ENCODE measurements around the gene AARS2. TPM values are rescaled to one million over a fixed set of nuclear protein-coding genes. Genes with fewer than 3 reads are reported as not detected.

The AARS2 gene
- total RNA-seq, 1 experiment from 2014 or later = 28.9 TPM

DNA sequence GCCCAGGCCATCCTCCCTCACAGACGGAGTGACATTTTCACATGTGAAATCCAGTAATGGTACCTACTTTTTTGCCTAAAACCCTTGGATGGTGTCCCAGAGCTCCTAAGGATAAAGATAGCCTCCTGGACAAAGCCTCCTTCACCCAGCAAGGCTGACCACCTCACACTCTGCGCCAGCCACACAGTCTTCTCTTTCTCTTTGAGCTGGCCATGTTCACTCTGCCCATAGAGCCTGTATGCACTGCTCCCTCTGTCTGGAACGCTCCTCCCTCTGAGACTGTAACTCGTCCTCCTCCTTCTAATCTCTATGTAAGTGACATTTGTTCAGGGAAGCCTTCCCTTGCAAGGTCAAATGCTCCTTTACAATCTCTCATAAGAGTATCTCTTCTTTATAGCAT is 28.3 kb downstream of the AARS2 start (continued):
- TF ChIP-seq, protein P1, sequence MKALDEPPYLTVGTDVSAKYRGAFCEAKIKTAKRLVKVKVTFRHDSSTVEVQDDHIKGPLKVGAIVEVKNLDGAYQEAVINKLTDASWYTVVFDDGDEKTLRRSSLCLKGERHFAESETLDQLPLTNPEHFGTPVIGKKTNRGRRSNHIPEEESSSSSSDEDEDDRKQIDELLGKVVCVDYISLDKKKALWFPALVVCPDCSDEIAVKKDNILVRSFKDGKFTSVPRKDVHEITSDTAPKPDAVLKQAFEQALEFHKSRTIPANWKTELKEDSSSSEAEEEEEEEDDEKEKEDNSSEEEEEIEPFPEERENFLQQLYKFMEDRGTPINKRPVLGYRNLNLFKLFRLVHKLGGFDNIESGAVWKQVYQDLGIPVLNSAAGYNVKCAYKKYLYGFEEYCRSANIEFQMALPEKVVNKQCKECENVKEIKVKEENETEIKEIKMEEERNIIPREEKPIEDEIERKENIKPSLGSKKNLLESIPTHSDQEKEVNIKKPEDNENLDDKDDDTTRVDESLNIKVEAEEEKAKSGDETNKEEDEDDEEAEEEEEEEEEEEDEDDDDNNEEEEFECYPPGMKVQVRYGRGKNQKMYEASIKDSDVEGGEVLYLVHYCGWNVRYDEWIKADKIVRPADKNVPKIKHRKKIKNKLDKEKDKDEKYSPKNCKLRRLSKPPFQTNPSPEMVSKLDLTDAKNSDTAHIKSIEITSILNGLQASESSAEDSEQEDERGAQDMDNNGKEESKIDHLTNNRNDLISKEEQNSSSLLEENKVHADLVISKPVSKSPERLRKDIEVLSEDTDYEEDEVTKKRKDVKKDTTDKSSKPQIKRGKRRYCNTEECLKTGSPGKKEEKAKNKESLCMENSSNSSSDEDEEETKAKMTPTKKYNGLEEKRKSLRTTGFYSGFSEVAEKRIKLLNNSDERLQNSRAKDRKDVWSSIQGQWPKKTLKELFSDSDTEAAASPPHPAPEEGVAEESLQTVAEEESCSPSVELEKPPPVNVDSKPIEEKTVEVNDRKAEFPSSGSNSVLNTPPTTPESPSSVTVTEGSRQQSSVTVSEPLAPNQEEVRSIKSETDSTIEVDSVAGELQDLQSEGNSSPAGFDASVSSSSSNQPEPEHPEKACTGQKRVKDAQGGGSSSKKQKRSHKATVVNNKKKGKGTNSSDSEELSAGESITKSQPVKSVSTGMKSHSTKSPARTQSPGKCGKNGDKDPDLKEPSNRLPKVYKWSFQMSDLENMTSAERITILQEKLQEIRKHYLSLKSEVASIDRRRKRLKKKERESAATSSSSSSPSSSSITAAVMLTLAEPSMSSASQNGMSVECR (CRISPR knock-in tag; IDR thresholded peaks at IDR 0.05; ENCODE audit: borderline replicate concordance) = no peak
- no peak for TF ChIP-seq ESRRA (CRISPR knock-in tag; IDR thresholded peaks at IDR 0.05; ENCODE audit: borderline replicate concordance)
- TF ChIP-seq, protein P2, sequence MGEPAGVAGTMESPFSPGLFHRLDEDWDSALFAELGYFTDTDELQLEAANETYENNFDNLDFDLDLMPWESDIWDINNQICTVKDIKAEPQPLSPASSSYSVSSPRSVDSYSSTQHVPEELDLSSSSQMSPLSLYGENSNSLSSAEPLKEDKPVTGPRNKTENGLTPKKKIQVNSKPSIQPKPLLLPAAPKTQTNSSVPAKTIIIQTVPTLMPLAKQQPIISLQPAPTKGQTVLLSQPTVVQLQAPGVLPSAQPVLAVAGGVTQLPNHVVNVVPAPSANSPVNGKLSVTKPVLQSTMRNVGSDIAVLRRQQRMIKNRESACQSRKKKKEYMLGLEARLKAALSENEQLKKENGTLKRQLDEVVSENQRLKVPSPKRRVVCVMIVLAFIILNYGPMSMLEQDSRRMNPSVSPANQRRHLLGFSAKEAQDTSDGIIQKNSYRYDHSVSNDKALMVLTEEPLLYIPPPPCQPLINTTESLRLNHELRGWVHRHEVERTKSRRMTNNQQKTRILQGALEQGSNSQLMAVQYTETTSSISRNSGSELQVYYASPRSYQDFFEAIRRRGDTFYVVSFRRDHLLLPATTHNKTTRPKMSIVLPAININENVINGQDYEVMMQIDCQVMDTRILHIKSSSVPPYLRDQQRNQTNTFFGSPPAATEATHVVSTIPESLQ (CRISPR knock-in tag; IDR thresholded peaks at IDR 0.05) = no peak
- TF ChIP-seq, protein P3, sequence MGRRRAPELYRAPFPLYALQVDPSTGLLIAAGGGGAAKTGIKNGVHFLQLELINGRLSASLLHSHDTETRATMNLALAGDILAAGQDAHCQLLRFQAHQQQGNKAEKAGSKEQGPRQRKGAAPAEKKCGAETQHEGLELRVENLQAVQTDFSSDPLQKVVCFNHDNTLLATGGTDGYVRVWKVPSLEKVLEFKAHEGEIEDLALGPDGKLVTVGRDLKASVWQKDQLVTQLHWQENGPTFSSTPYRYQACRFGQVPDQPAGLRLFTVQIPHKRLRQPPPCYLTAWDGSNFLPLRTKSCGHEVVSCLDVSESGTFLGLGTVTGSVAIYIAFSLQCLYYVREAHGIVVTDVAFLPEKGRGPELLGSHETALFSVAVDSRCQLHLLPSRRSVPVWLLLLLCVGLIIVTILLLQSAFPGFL (CRISPR knock-in tag; IDR thresholded peaks at IDR 0.05; ENCODE audit: borderline replicate concordance) = no peak

DNA sequence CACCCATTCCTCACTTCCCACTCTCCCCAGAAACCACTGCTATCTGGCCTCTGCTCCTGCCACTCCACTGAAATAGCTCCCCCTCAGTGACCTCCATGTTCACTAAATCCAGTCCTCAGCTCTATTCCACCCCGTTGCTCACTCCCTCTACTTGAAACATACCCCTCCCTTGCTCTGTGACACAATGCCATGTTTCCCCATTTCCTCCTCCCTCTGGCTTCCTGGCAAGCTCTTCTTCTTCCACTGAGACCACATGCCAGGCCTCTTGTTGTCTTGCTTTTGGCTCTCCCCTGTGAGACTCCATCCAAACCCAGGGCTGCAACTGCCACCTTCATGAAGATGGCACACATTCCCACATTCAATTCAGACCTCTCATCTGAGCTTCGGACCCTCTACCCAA is 29.0 kb downstream of the AARS2 start:
- no peak for ATAC-seq
- no peak overlapping the region for H3K27ac Mint-ChIP-seq
- POLR2A ChIA-PET = no interaction called here

More for the DNA sequence above, 29.0 kb downstream of the AARS2 start:
- Mint-ChIP-seq H3K9me3 (no peaks in the 10 kb centered on the region), H3K4me1 (no peaks in the 10 kb centered on the region), H3K4me3 (no peak overlapping the region), H3K27me3 (ENCODE audit: low read depth) (peaks cover 60% of the 10 kb centered on the region), H3K36me3 (no peaks in the 10 kb centered on the region)
- TF ChIP-seq, protein P4, sequence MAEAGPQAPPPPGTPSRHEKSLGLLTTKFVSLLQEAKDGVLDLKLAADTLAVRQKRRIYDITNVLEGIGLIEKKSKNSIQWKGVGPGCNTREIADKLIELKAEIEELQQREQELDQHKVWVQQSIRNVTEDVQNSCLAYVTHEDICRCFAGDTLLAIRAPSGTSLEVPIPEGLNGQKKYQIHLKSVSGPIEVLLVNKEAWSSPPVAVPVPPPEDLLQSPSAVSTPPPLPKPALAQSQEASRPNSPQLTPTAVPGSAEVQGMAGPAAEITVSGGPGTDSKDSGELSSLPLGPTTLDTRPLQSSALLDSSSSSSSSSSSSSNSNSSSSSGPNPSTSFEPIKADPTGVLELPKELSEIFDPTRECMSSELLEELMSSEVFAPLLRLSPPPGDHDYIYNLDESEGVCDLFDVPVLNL (CRISPR knock-in tag; IDR thresholded peaks at IDR 0.05; ENCODE audit: borderline replicate concordance, low read depth) = no peak
- TF ChIP-seq, protein P5, sequence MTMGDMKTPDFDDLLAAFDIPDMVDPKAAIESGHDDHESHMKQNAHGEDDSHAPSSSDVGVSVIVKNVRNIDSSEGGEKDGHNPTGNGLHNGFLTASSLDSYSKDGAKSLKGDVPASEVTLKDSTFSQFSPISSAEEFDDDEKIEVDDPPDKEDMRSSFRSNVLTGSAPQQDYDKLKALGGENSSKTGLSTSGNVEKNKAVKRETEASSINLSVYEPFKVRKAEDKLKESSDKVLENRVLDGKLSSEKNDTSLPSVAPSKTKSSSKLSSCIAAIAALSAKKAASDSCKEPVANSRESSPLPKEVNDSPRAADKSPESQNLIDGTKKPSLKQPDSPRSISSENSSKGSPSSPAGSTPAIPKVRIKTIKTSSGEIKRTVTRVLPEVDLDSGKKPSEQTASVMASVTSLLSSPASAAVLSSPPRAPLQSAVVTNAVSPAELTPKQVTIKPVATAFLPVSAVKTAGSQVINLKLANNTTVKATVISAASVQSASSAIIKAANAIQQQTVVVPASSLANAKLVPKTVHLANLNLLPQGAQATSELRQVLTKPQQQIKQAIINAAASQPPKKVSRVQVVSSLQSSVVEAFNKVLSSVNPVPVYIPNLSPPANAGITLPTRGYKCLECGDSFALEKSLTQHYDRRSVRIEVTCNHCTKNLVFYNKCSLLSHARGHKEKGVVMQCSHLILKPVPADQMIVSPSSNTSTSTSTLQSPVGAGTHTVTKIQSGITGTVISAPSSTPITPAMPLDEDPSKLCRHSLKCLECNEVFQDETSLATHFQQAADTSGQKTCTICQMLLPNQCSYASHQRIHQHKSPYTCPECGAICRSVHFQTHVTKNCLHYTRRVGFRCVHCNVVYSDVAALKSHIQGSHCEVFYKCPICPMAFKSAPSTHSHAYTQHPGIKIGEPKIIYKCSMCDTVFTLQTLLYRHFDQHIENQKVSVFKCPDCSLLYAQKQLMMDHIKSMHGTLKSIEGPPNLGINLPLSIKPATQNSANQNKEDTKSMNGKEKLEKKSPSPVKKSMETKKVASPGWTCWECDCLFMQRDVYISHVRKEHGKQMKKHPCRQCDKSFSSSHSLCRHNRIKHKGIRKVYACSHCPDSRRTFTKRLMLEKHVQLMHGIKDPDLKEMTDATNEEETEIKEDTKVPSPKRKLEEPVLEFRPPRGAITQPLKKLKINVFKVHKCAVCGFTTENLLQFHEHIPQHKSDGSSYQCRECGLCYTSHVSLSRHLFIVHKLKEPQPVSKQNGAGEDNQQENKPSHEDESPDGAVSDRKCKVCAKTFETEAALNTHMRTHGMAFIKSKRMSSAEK (CRISPR knock-in tag; IDR thresholded peaks at IDR 0.05; ENCODE audit: borderline replicate concordance) = no peak
- TF ChIP-seq GABPB1 (CRISPR knock-in tag; IDR thresholded peaks at IDR 0.05) (no peak), FOXP1 (CRISPR knock-in tag; IDR thresholded peaks at IDR 0.05; ENCODE audit: borderline replicate concordance) (no peak)
- no peak for DNase-seq (ENCODE audit: low spot score)
- CTCF ChIA-PET = interaction anchor here (1.0 to 1.5 kb wide), 4 partner anchors 14 to 29 kb away, joined by 3 to 4 read pairs (median 3); partner anchors contain the start of genes AARS2 and TMEM151B
